Esophagus muscularis mucosa (tissue), 4 donors: ENCODE measurements around the gene ARHGAP21.
"Not testable (repeated sequence)": the region's sequence is repeated elsewhere in the genome, so short reads cannot be mapped to it uniquely, and the experiment has no call there.

Source experiments
- EP300 ChIP-seq: sonication (generic); formaldehyde crosslinking; IDR thresholded peaks from one replicate; pipeline ENCODE4 v1.6.1; 2017; ENCODE audit warnings: antibody characterized with exemption
- POLR2A ChIP-seq: fragments of 450-650 bp; IDR thresholded peaks from one replicate; pipeline ENCODE4 v1.6.1; 2017; ENCODE audit warnings: antibody characterized with exemption, moderate library complexity, mild to moderate bottlenecking, low read depth
- TF ChIP-seq, protein P1 (sequence below), 3 experiments: fragments of 200-600 bp in 2 of 3; fragments of 450-650 bp in 1 of 3; sonication (generic) in 2 of 3; IDR thresholded peaks; one replicate each; pipeline ENCODE4 v1.5.1; 2017 to 2019; ENCODE audit warnings: antibody characterized with exemption in 3 of 3, mild to moderate bottlenecking in 2 of 3, moderate library complexity in 1 of 3

DNA sequence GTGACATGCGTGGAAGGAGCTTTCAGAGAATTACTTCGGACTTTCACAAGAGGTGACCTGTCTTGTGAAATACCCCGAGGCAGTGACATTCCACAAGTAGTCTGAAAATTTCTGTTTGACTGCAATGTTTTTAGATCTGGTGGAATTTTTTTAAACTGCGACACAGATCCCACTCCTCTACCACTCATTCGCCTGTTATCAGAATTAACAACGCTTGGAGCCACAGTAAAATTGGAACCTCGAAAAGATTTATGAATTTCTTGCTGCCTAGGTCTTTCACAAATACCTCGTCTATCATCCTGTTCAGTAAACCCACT is 103.7 kb downstream of the ARHGAP21 start:
- not testable (repeated sequence) for TF ChIP-seq POLR2A, EP300
- TF ChIP-seq, protein P1, sequence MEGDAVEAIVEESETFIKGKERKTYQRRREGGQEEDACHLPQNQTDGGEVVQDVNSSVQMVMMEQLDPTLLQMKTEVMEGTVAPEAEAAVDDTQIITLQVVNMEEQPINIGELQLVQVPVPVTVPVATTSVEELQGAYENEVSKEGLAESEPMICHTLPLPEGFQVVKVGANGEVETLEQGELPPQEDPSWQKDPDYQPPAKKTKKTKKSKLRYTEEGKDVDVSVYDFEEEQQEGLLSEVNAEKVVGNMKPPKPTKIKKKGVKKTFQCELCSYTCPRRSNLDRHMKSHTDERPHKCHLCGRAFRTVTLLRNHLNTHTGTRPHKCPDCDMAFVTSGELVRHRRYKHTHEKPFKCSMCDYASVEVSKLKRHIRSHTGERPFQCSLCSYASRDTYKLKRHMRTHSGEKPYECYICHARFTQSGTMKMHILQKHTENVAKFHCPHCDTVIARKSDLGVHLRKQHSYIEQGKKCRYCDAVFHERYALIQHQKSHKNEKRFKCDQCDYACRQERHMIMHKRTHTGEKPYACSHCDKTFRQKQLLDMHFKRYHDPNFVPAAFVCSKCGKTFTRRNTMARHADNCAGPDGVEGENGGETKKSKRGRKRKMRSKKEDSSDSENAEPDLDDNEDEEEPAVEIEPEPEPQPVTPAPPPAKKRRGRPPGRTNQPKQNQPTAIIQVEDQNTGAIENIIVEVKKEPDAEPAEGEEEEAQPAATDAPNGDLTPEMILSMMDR (IDR thresholded peaks at IDR 0.05), result not testable (repeated sequence)
